Measurements from ENCODE around the gene ADAMTS2.

ADAMTS2 gene

DNA sequence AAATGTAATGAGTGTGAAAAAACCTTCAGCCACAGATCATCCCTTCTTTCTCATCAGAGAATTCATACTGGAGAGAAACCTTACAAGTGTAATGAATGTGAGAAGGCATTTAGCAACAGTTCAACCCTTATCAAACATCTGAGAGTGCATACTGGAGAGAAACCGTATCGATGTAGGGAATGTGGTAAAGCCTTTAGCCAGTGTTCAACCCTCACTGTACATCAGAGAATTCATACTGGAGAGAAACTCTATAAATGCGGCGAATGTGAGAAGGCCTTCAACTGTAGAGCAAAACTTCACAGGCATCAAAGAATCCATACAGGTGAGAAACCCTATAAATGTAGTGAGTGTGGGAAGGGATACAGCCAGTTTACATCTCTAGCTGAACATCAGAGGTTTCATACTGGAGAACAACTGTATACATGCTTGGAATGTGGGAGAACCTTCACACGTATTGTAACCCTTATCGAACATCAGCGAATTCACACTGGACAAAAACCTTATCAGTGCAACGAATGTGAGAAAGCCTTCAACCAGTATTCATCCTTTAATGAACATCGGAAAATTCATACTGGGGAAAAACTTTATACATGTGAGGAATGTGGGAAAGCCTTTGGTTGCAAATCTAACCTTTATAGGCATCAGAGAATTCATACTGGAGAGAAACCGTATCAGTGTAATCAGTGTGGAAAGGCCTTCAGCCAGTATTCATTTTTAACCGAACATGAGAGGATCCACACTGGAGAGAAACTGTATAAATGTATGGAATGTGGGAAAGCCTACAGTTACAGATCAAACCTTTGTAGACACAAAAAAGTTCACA is 265.9 kb downstream of the ADAMTS2 start:
- Histone ChIP-seq H4K20me1 (ENCODE audit: low read depth, low read length) (no peaks in the 10 kb centered on the region), H3K27me3 (ENCODE audit: low read length) (no peaks in the 10 kb centered on the region), H3F3A (ENCODE audit: insufficient read depth) (no peaks in the 10 kb centered on the region), H3K9me3 (ENCODE audit: insufficient read depth, low read length) (peaks cover 23% of the 10 kb centered on the region; the same call in 1 of the 2 replicates), H3K4me3 (ENCODE audit: insufficient read depth, low read length, poor library complexity, severe bottlenecking) (no peak overlapping the region), H2AFZ (ENCODE audit: low read depth, low read length, severe bottlenecking) (no peak overlapping the region), H3K9me2 (replicated peaks; ENCODE audit: insufficient read depth, low read length) (no peaks in the 10 kb centered on the region), H3K79me2 (ENCODE audit: insufficient read depth, low read length) (no peaks in the 10 kb centered on the region), H3K9ac (ENCODE audit: low read length) (no peak overlapping the region), H3K36me3 (ENCODE audit: low read length) (no peaks in the 10 kb centered on the region), H3K4me2 (ENCODE audit: low read depth, low read length, poor library complexity, severe bottlenecking) (no peak overlapping the region), H3K27ac (ENCODE audit: low read depth, low read length) (no peak overlapping the region)
- TF ChIP-seq, protein P1, sequence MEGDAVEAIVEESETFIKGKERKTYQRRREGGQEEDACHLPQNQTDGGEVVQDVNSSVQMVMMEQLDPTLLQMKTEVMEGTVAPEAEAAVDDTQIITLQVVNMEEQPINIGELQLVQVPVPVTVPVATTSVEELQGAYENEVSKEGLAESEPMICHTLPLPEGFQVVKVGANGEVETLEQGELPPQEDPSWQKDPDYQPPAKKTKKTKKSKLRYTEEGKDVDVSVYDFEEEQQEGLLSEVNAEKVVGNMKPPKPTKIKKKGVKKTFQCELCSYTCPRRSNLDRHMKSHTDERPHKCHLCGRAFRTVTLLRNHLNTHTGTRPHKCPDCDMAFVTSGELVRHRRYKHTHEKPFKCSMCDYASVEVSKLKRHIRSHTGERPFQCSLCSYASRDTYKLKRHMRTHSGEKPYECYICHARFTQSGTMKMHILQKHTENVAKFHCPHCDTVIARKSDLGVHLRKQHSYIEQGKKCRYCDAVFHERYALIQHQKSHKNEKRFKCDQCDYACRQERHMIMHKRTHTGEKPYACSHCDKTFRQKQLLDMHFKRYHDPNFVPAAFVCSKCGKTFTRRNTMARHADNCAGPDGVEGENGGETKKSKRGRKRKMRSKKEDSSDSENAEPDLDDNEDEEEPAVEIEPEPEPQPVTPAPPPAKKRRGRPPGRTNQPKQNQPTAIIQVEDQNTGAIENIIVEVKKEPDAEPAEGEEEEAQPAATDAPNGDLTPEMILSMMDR (IDR thresholded peaks at IDR 0.05; ENCODE audit: insufficient read depth, low read length, poor library complexity, severe bottlenecking), result no peak
- TF ChIP-seq EZH2phosphoT487 (conservative IDR thresholded peaks at IDR 0.05; ENCODE audit: low read length), result no peak

DNA sequence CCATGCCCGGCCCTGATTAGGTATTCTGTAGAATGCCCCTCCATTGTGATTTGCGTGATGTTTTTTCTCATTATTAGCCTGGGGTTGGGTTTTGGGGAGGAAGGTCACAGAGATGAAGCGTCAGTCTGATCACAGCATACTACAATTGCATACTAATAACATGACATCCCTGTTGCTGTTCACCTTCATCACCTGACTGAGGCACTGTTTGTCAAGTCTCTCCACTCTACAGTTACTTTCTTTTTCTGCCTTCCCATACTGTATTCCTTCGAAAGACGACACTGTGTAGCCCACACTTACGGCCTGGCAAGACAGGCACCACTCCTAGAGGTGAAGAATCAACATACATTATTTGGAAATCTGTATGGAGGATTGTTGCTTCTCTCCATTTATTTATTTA is 279.6 kb downstream of the ADAMTS2 start:
- H2AFZ ChIP-seq (ENCODE audit: low read depth, low read length, severe bottlenecking), result no peak overlapping the region
- no peaks in the 10 kb centered on the region for H3K27me3 ChIP-seq (ENCODE audit: low read length)
- no peak for TF ChIP-seq EZH2phosphoT487 (conservative IDR thresholded peaks at IDR 0.05; ENCODE audit: low read length)
- TF ChIP-seq, protein P1 (IDR thresholded peaks at IDR 0.05; ENCODE audit: insufficient read depth, low read length, poor library complexity, severe bottlenecking), result no peak
- no peak overlapping the region for H3K27ac ChIP-seq (ENCODE audit: low read depth, low read length)
- no peak overlapping the region for H3K4me3 ChIP-seq (ENCODE audit: insufficient read depth, low read length, poor library complexity, severe bottlenecking)
- no peaks in the 10 kb centered on the region for H3F3A ChIP-seq (ENCODE audit: insufficient read depth)
- H3K9me2 ChIP-seq (replicated peaks; ENCODE audit: insufficient read depth, low read length), result no peaks in the 10 kb centered on the region
- H4K20me1 ChIP-seq (ENCODE audit: low read depth, low read length), result no peaks in the 10 kb centered on the region
- no peak overlapping the region for H3K9ac ChIP-seq (ENCODE audit: low read length)
- no peak overlapping the region for H3K4me2 ChIP-seq (ENCODE audit: low read depth, low read length, poor library complexity, severe bottlenecking)
- no peaks in the 10 kb centered on the region for H3K9me3 ChIP-seq (ENCODE audit: insufficient read depth, low read length)
- no peaks in the 10 kb centered on the region for H3K36me3 ChIP-seq (ENCODE audit: low read length)
- no peaks in the 10 kb centered on the region for H3K79me2 ChIP-seq (ENCODE audit: insufficient read depth, low read length)

DNA sequence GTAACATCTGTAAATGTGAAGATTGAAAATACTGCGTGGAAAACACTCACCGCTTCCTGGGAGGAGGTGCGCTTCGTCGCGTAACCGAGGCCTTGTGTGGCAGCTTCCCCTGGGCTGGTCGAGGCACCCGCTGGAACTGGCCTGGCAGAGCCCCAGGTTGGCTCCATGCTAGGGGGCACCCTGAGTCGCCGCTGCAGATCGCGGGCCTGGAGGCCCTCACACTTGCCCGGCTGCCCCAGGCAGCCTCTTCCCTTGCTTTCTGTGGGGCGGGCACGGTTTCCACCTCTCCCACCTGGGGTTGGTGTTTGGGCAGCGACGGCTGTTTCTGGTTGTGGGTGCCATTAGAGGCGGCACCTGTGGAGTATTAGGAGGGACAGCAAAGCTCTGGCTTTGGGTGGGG is 284.2 kb downstream of the ADAMTS2 start:
- H3K27ac ChIP-seq (ENCODE audit: low read depth, low read length), result no peak overlapping the region
- no peaks in the 10 kb centered on the region for H4K20me1 ChIP-seq (ENCODE audit: low read depth, low read length)
- TF ChIP-seq, protein P1 (IDR thresholded peaks at IDR 0.05; ENCODE audit: insufficient read depth, low read length, poor library complexity, severe bottlenecking), result no peak
- no peaks in the 10 kb centered on the region for H3F3A ChIP-seq (ENCODE audit: insufficient read depth)
- H3K4me3 ChIP-seq (ENCODE audit: insufficient read depth, low read length, poor library complexity, severe bottlenecking), result no peak overlapping the region
- H3K36me3 ChIP-seq (ENCODE audit: low read length), result no peaks in the 10 kb centered on the region
- no peak overlapping the region for H3K4me2 ChIP-seq (ENCODE audit: low read depth, low read length, poor library complexity, severe bottlenecking)
- H3K9me3 ChIP-seq (ENCODE audit: insufficient read depth, low read length), result no peaks in the 10 kb centered on the region
- no peaks in the 10 kb centered on the region for H3K79me2 ChIP-seq (ENCODE audit: insufficient read depth, low read length)
- H3K9ac ChIP-seq (ENCODE audit: low read length), result no peak overlapping the region
- H2AFZ ChIP-seq (ENCODE audit: low read depth, low read length, severe bottlenecking), result no peak overlapping the region
- no peaks in the 10 kb centered on the region for H3K27me3 ChIP-seq (ENCODE audit: low read length)
- no peaks in the 10 kb centered on the region for H3K9me2 ChIP-seq (replicated peaks; ENCODE audit: insufficient read depth, low read length)
